CD14-positive monocyte (primary cell): Measurements from ENCODE around the gene DUSP9. TPM values are rescaled to one million over a fixed set of nuclear protein-coding genes. Genes with fewer than 3 reads are reported as not detected.

Source experiments
- DNase-seq, 3 donors: peaks; one replicate each; pipeline ENCODE4 v3.0.0-alpha.2; 2011 to 2022
- H2AFZ ChIP-seq: 2 replicates; pipeline ENCODE4 v1.6.0; 2012; ENCODE audit warnings: mild to moderate bottlenecking, low read depth, low read length, inconsistent platforms; ENCODE audit not compliant: insufficient read depth, poor library complexity, severe bottlenecking
- H3K27ac ChIP-seq, 2 donors: 1 replicate in 1 of 2; 2 replicates in 1 of 2; pipeline ENCODE4 v1.5.1; 2012 to 2013; ENCODE audit warnings: low read length in 2 of 2, control low read depth in 1 of 2, inconsistent platforms in 1 of 2, low read depth in 1 of 2, mild to moderate bottlenecking in 1 of 2
- H3K27me3 ChIP-seq, 2 donors: one replicate each; pipeline versions ENCODE4 v1.6.0 to v1.6.1; 2011 to 2013; ENCODE audit warnings: low read length in 2 of 2; ENCODE audit not compliant: control insufficient read depth in 2 of 2, insufficient read depth in 2 of 2
- H3K36me3 ChIP-seq, 2 donors: replicated peaks in 1 of 2; 1 replicate in 1 of 2; 2 replicates in 1 of 2; pipeline versions ENCODE4 v1.5.1 to v1.6.1; 2012 to 2013; ENCODE audit warnings: low read length in 2 of 2, control low read depth in 1 of 2, inconsistent platforms in 1 of 2, mild to moderate bottlenecking in 1 of 2; ENCODE audit not compliant: insufficient read depth in 2 of 2, control insufficient read depth in 1 of 2
- H3K4me1 ChIP-seq, 2 donors: 1 replicate in 1 of 2; 2 replicates in 1 of 2; pipeline versions ENCODE4 v1.5.1 to v1.6.1; 2012 to 2013; ENCODE audit warnings: low read length in 2 of 2, control low read depth in 1 of 2, inconsistent platforms in 1 of 2, mild to moderate bottlenecking in 1 of 2, moderate library complexity in 1 of 2; ENCODE audit not compliant: insufficient read depth in 2 of 2, control insufficient read depth in 1 of 2
- H3K4me2 ChIP-seq: replicated peaks from 2 replicates; pipeline ENCODE3; 2012; ENCODE audit warnings: low read length, moderate library complexity, mild to moderate bottlenecking; ENCODE audit not compliant: poor library complexity, severe bottlenecking; ENCODE audit errors: extremely low read depth
- H3K4me3 ChIP-seq, 3 experiments: fragments of 200-600 bp in 1 of 3; sonication (generic) in 1 of 3; replicated peaks in 1 of 3; 1 replicate in 2 of 3; 2 replicates in 1 of 3; pipeline ENCODE4 v1.5.1; 2011 to 2013; ENCODE audit warnings: low read length in 3 of 3, mild to moderate bottlenecking in 3 of 3, control low read depth in 2 of 3, low read depth in 2 of 3, inconsistent platforms in 1 of 3, moderate library complexity in 1 of 3
- H3K79me2 ChIP-seq: 2 replicates; pipeline ENCODE4 v1.6.0; 2012; ENCODE audit warnings: mild to moderate bottlenecking, control low read depth, inconsistent platforms, low read length, moderate library complexity; ENCODE audit not compliant: insufficient read depth
- H3K9ac ChIP-seq: 2 replicates; pipeline ENCODE4 v1.6.0; 2017; ENCODE audit warnings: low read length, mild to moderate bottlenecking; ENCODE audit not compliant: insufficient read depth, poor library complexity, severe bottlenecking
- H3K9me3 ChIP-seq, 2 donors: replicated peaks in 1 of 2; 1 replicate in 1 of 2; 2 replicates in 1 of 2; pipeline versions ENCODE4 v1.5.1 to v1.6.1; 2012 to 2013; ENCODE audit warnings: low read length in 2 of 2, control low read depth in 1 of 2; ENCODE audit not compliant: control insufficient read depth in 1 of 2, insufficient read depth in 1 of 2
- H4K20me1 ChIP-seq: 2 replicates; pipeline ENCODE4 v1.6.0; 2012; ENCODE audit warnings: mild to moderate bottlenecking, low read length, control low read depth, moderate library complexity; ENCODE audit not compliant: insufficient read depth
- H3K27ac Mint-ChIP-seq, 7 donors: one replicate each; pipeline ENCODE4 v1.8.0; 2020; ENCODE audit warnings: mild to moderate bottlenecking in 7 of 7, mixed read lengths in 7 of 7, moderate library complexity in 6 of 7, inconsistent platforms in 2 of 7
- H3K27me3 Mint-ChIP-seq, 3 donors: one replicate each; pipeline ENCODE4 v1.8.0; 2021 to 2022; ENCODE audit warnings: low read depth in 3 of 3, mild to moderate bottlenecking in 3 of 3, mixed read lengths in 3 of 3, moderate library complexity in 3 of 3, inconsistent platforms in 1 of 3
- H3K36me3 Mint-ChIP-seq, 2 donors: one replicate each; pipeline ENCODE4 v1.8.0; 2020; ENCODE audit warnings: mixed read lengths in 2 of 2, inconsistent platforms in 1 of 2, mild to moderate bottlenecking in 1 of 2
- H3K4me1 Mint-ChIP-seq: one replicate; pipeline ENCODE4 v1.8.0; 2020; ENCODE audit warnings: mild to moderate bottlenecking, mixed read lengths
- H3K4me3 Mint-ChIP-seq, 2 donors: one replicate each; pipeline ENCODE4 v1.8.0; 2020; ENCODE audit warnings: mild to moderate bottlenecking in 2 of 2, mixed read lengths in 2 of 2, moderate library complexity in 1 of 2
- H3K9me3 Mint-ChIP-seq, 7 donors: one replicate each; pipeline ENCODE4 v1.8.0; 2020 to 2022; ENCODE audit warnings: mixed read lengths in 7 of 7, mild to moderate bottlenecking in 6 of 7, moderate library complexity in 6 of 7, inconsistent platforms in 2 of 7
- WGBS: methylation state at CpG from one replicate; pipeline ENCODE4 v1.1.5; 2013; ENCODE audit warnings: missing lambda C conversion rate; ENCODE audit not compliant: insufficient coverage; 5-methylcytosine and 5-hydroxymethylcytosine counted together
- intact Hi-C, 2 donors: fragments of 100-400 bp; cut with micrococcal nuclease; formaldehyde crosslinking; loops; one replicate each; pipeline versions ENCODE4 v1.15.0 to v1.15.1; 2023
- polyA plus RNA-seq, 3 donors: library from polyadenylated mRNA; depleted of rRNA in 1 of 3; unstranded in 2 of 3; stranded (reverse) in 1 of 3; fragments of 300-500 nt in 2 of 3; fragments of >200 nt in 1 of 3; fragmentation: Illumina TruSeq in 2 of 3; gene quantifications; 1 replicate in 2 of 3; 2 replicates in 1 of 3; pipeline ENCODE4 v1.2.3, GENCODE V29; 2012 to 2021
- TF ChIP-seq, protein P1 (sequence below): fragments of 200-600 bp; IDR thresholded peaks from one replicate; pipeline ENCODE4 v1.8.0; 2022; ENCODE audit warnings: antibody characterized with exemption, mild to moderate bottlenecking

Gene DUSP9
- polyA plus RNA-seq, 3 donors = not detected

DNA sequence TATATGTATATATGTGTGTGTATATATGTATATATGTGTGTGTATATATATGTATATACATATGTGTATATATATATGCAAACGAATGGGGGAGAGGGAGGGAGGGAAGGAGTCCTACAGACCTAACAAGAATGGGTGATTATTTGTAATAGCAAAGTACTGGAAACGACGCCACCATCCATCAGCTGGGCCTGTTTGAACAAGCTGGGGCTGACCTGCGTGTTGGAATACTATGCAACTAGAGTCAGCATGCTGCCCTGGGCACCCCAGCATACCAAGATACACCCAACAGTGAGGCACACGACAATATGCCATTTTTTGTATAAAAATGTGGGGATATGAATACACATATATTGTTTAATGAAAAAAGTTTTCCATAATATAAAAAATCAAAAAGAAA, 26.4 kb upstream of the DUSP9 start:
- H3K4me1 ChIP-seq = no peaks in the 10 kb centered on the region
- H2AFZ ChIP-seq = no peak overlapping the region
- Mint-ChIP-seq H3K27me3 (peaks cover 6 to 20% (median 17%) of the 10 kb centered on the region in 3 donors), H3K36me3 (no peaks in the 10 kb centered on the region), H3K4me1 (no peaks in the 10 kb centered on the region), H3K9me3 (peaks cover 0 to 3% (median 0%) of the 10 kb centered on the region in 7 donors), H3K27ac (no peak overlapping the region), H3K4me3 (no peak overlapping the region)
- peaks cover 0 to 9% of the 10 kb centered on the region in 2 donors for H3K27me3 ChIP-seq
- TF ChIP-seq, protein P1, sequence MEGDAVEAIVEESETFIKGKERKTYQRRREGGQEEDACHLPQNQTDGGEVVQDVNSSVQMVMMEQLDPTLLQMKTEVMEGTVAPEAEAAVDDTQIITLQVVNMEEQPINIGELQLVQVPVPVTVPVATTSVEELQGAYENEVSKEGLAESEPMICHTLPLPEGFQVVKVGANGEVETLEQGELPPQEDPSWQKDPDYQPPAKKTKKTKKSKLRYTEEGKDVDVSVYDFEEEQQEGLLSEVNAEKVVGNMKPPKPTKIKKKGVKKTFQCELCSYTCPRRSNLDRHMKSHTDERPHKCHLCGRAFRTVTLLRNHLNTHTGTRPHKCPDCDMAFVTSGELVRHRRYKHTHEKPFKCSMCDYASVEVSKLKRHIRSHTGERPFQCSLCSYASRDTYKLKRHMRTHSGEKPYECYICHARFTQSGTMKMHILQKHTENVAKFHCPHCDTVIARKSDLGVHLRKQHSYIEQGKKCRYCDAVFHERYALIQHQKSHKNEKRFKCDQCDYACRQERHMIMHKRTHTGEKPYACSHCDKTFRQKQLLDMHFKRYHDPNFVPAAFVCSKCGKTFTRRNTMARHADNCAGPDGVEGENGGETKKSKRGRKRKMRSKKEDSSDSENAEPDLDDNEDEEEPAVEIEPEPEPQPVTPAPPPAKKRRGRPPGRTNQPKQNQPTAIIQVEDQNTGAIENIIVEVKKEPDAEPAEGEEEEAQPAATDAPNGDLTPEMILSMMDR = no peak
- H3K79me2 ChIP-seq = no peaks in the 10 kb centered on the region
- intact Hi-C loops = no loop called here
- no CpG with 5 or more reads among the region's 5 CpGs for WGBS
- H3K9ac ChIP-seq = no peak overlapping the region
- H3K36me3 ChIP-seq = no peaks in the 10 kb centered on the region
- no peak overlapping the region for H3K4me2 ChIP-seq
- DNase-seq = no peak
- H4K20me1 ChIP-seq = no peaks in the 10 kb centered on the region
- H3K27ac ChIP-seq = no peak overlapping the region
- H3K9me3 ChIP-seq = no peaks in the 10 kb centered on the region
- no peak overlapping the region for H3K4me3 ChIP-seq

DNA sequence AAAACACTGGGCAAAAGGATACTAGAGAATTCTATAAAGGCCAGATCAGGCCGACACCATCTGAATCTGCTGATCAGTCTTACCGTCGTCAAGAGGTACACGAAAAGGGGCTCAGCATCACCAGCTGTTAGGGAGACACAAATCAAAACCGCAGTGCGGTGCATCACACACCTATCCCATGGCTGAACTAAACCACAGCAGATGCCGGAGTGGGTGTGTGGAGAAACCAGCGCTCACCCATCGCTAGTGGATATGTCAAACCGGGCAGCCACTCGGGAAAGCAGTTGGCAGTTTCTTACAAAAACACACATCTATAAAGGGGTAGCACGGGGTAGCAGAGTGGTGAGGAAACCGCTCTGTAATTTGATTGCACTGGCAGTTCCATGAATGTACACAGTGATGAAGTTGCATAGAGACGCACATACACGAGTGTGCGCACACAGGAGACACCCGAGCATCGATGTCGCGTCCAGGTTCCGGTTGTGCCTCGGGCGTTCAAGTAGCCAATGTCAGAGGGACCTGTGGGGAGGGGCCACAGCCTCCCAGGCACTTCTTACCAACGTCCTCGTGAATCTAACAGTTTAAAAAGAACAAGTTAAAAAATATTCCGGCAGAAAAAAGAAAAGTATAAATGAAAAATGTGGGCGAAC, 24.9 kb upstream of the DUSP9 start:
- no peaks in the 10 kb centered on the region for H3K79me2 ChIP-seq
- no peak for DNase-seq
- no peaks in the 10 kb centered on the region for H4K20me1 ChIP-seq
- Mint-ChIP-seq H3K27ac (no peak overlapping the region), H3K36me3 (no peaks in the 10 kb centered on the region), H3K4me1 (no peaks in the 10 kb centered on the region), H3K9me3 (peaks cover 0 to 3% (median 0%) of the 10 kb centered on the region in 7 donors), H3K4me3 (no peak overlapping the region), H3K27me3 (peaks cover 5 to 18% (median 9%) of the 10 kb centered on the region in 3 donors)
- H3K9ac ChIP-seq = no peak overlapping the region
- H3K27ac ChIP-seq = no peak overlapping the region
- no peaks in the 10 kb centered on the region for H3K36me3 ChIP-seq
- H3K27me3 ChIP-seq = peaks cover 0 to 7% of the 10 kb centered on the region in 2 donors
- no peaks in the 10 kb centered on the region for H3K9me3 ChIP-seq
- intact Hi-C loops = no loop called here
- no peaks in the 10 kb centered on the region for H3K4me1 ChIP-seq
- H3K4me2 ChIP-seq = no peak overlapping the region
- no peak overlapping the region for H2AFZ ChIP-seq
- no peak overlapping the region for H3K4me3 ChIP-seq
- no CpG with 5 or more reads among the region's 27 CpGs for WGBS
- TF ChIP-seq, protein P1 = no peak
